HG03521 (cell line): Measurements from ENCODE around the gene MMUT.
"Not testable (repeated sequence)": the region's sequence is repeated elsewhere in the genome, so short reads cannot be mapped to it uniquely, and the experiment has no call there.

Experiments
- ATAC-seq: cut with Tn5 transposase; IDR thresholded peaks from one replicate; pipeline ENCODE4 v1.9.1; 2021; ENCODE audit warnings: mild to moderate bottlenecking, moderate library complexity; ENCODE audit not compliant: unreplicated experiment

The MMUT gene

GRCh38 chr6:49462927-49463611 is at the start of gene MMUT, which contains the start of gene CENPQ:
Gene MMUT, minus strand, starts transcription at chr6:49463253. Its CDS starts 3,787 bp downstream, at chr6:49459466.
Gene CENPQ, plus strand, starts transcription at chr6:49463370. Its CDS starts 6,807 bp downstream, at chr6:49470177.
- ATAC-seq, result peak; percentile 99

- ATAC-seq, result no peak
These were observed 46.3 kb upstream of the MMUT start for GRCh38 chr6:49509342-49509741.

- ATAC-seq, result no peak
These were observed 43.6 kb upstream of the MMUT start for GRCh38 chr6:49506569-49507111.

GRCh38 chr6:49504666-49505065 is 41.6 kb upstream of the MMUT start:
- no peak for ATAC-seq

- no peak for ATAC-seq
These were observed 36.6 kb upstream of the MMUT start, which contains the start of gene GLYATL3 for GRCh38 chr6:49499623-49500022. Gene GLYATL3, plus strand, starts transcription at chr6:49499923. Its CDS starts 12,068 bp downstream, at chr6:49511991.

GRCh38 chr6:49499126-49499525 is 36.1 kb upstream of the MMUT start:
- ATAC-seq, result no peak

- no peak for ATAC-seq
These were observed 34.3 kb upstream of the MMUT start for GRCh38 chr6:49497304-49497703.

GRCh38 chr6:49490633-49491032 is 27.6 kb upstream of the MMUT start:
- ATAC-seq, result no peak

GRCh38 chr6:49483380-49483779 is 20.3 kb upstream of the MMUT start:
- not testable (repeated sequence) for ATAC-seq

GRCh38 chr6:49481846-49482245 is 18.8 kb upstream of the MMUT start:
- ATAC-seq, result not testable (repeated sequence)

GRCh38 chr6:49479308-49479970 is 16.4 kb upstream of the MMUT start:
- ATAC-seq, result no peak

- not testable (repeated sequence) for ATAC-seq
These were observed 13.5 kb upstream of the MMUT start for GRCh38 chr6:49476564-49476963.

- ATAC-seq, result no peak
These were observed 5.0 kb upstream of the MMUT start for GRCh38 chr6:49468042-49468441.

- no peak for ATAC-seq
These were observed 1.6 kb upstream of the MMUT start for GRCh38 chr6:49464691-49465090.

GRCh38 chr6:49463612-49463967 is 537 bp upstream of the MMUT start:
- ATAC-seq, result peak; percentile 1

- peak; percentile 5 for ATAC-seq
These were observed 490 bp downstream of the MMUT start for GRCh38 chr6:49462599-49462926.

GRCh38 chr6:49462071-49462470 is 982 bp downstream of the MMUT start:
- no peak for ATAC-seq

GRCh38 chr6:49457771-49458170 is 5.3 kb downstream of the MMUT start:
- ATAC-seq, result no peak

- ATAC-seq, result peak; percentile 63
These were observed 8.0 kb downstream of the MMUT start for GRCh38 chr6:49454787-49455709.

GRCh38 chr6:49453221-49453620 is 9.8 kb downstream of the MMUT start:
- ATAC-seq, result no peak

- no peak for ATAC-seq
These were observed 32.2 kb downstream of the MMUT start for GRCh38 chr6:49430866-49431265.
